Thoracic aorta (tissue), 2 donors: Measurements from ENCODE around the gene UPP1. TPM values are rescaled to one million over a fixed set of nuclear protein-coding genes. Genes with fewer than 3 reads are reported as not detected.
A peak's percentile ranks its signal among the peaks of the same experiment; 100 is the strongest.

Experiments used
- ATAC-seq: fragments of 150-250 bp; one replicate; pipeline ENCODE4 v1.8.0; 2017; ENCODE audit warnings: low read depth; ENCODE audit not compliant: insufficient number of reproducible peaks, low FRiP score
- DNase-seq: peaks from one replicate; pipeline ENCODE4 v3.0.0-alpha.2; 2020; ENCODE audit warnings: low spot score
- H3K27ac ChIP-seq, 2 donors: fragments of 200-600 bp; sonication (generic); 1 replicate in 1 of 2; 2 replicates in 1 of 2; pipeline ENCODE4 v1.5.1; 2016; ENCODE audit warnings: mild to moderate bottlenecking in 2 of 2, moderate library complexity in 2 of 2
- H3K27me3 ChIP-seq: fragments of 200-600 bp; sonication (generic); replicated peaks from 2 replicates; pipeline ENCODE4 v1.6.0; 2016; ENCODE audit warnings: mild to moderate bottlenecking; ENCODE audit not compliant: insufficient read depth
- H3K36me3 ChIP-seq: fragments of 200-600 bp; sonication (generic); one replicate; pipeline ENCODE4 v1.5.1; 2016
- H3K4me1 ChIP-seq, 2 donors: fragments of 200-600 bp; sonication (generic); 1 replicate in 1 of 2; 2 replicates in 1 of 2; pipeline versions ENCODE4 v1.5.1 to v1.6.0; 2016; ENCODE audit warnings: low read depth in 2 of 2, mild to moderate bottlenecking in 1 of 2; ENCODE audit not compliant: control insufficient read depth in 1 of 2
- H3K4me3 ChIP-seq: fragments of 200-600 bp; sonication (generic); 2 replicates; pipeline ENCODE4 v1.5.1; 2016; ENCODE audit warnings: mild to moderate bottlenecking
- H3K9me3 ChIP-seq: fragments of 200-600 bp; sonication (generic); 2 replicates; pipeline ENCODE4 v1.5.1; 2016
- total RNA-seq, 2 donors: library from RNA; depleted of rRNA; stranded (reverse); fragments of >200 nt; gene quantifications; one replicate each; pipeline versions ENCODE4 v1.1.0 to v1.2.3, GENCODE V29; 2016
- TF ChIP-seq, protein P1 (sequence below): fragments of 200-600 bp; sonication (generic); IDR thresholded peaks from one replicate; pipeline ENCODE4 v1.5.1; 2019; ENCODE audit warnings: antibody characterized with exemption

Gene UPP1
- 10 to 100 TPM; 18.0 to 66.1 TPM for total RNA-seq

DNA sequence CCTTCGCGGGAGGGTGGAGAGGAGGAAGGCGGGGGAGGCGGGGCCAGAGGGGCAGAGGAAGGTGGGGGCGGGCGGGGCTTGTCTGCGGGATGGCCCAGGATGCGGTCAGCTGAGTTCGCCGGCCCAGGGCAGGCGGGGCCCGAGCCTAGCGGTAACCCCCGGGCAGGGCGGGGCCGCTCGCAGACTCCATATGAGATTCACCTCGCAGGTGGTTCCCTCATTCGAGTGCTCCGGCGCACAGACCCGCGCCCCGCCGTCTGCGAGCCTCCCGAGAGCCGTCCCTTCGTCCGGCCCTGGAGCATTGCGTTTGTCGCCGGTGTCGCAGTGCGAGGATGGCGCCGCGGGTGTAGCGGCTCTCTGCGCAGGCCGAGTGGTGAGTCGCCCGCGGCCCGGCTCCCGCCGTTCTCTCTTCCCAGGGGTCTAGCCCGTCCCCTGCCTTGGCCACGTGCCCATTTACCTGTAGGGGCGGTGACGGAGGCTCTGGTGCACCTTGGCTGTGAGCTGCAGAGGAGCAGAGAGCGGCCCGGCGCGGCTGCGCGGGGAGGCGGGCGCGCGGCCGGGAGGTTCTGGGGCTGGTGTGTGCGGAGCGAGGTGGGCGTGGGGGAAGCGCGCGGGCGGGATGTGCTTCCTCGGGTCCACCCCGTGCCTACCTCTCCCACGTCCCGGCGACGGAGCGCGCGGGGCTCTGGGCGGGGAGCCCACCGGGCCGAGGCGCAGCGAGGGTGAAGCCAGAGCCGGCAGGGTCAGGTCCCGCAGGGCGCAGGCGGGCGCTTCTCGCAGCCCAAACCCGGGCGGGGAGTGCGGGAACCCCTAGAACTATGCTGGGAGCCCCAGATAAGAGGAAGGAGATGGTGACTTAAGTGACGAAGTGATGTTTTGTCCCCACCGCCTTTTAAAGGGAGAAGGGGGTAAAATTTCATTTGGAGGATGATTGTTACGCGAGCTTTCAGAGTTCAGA, at the start of gene UPP1:
Gene UPP1, plus strand, starts transcription at position 220 of the 958 bp plus-strand sequence. CDS start 5,519 bp downstream, outside the sequence.
- Histone ChIP-seq H3K36me3 (no peaks in the 10 kb centered on the region), H3K27ac (peak within 1 kb of the TSS; percentile 94 to 97), H3K4me1 (peaks cover 28 to 54% of the 10 kb centered on the region in 2 donors), H3K27me3 (no peaks in the 10 kb centered on the region), H3K4me3 (peak within 1 kb of the TSS; percentile 81), H3K9me3 (no peaks in the 10 kb centered on the region)
- TF ChIP-seq, protein P1, sequence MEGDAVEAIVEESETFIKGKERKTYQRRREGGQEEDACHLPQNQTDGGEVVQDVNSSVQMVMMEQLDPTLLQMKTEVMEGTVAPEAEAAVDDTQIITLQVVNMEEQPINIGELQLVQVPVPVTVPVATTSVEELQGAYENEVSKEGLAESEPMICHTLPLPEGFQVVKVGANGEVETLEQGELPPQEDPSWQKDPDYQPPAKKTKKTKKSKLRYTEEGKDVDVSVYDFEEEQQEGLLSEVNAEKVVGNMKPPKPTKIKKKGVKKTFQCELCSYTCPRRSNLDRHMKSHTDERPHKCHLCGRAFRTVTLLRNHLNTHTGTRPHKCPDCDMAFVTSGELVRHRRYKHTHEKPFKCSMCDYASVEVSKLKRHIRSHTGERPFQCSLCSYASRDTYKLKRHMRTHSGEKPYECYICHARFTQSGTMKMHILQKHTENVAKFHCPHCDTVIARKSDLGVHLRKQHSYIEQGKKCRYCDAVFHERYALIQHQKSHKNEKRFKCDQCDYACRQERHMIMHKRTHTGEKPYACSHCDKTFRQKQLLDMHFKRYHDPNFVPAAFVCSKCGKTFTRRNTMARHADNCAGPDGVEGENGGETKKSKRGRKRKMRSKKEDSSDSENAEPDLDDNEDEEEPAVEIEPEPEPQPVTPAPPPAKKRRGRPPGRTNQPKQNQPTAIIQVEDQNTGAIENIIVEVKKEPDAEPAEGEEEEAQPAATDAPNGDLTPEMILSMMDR = no peak
- DNase-seq = peak; percentile 83
- ATAC-seq = no peak

DNA sequence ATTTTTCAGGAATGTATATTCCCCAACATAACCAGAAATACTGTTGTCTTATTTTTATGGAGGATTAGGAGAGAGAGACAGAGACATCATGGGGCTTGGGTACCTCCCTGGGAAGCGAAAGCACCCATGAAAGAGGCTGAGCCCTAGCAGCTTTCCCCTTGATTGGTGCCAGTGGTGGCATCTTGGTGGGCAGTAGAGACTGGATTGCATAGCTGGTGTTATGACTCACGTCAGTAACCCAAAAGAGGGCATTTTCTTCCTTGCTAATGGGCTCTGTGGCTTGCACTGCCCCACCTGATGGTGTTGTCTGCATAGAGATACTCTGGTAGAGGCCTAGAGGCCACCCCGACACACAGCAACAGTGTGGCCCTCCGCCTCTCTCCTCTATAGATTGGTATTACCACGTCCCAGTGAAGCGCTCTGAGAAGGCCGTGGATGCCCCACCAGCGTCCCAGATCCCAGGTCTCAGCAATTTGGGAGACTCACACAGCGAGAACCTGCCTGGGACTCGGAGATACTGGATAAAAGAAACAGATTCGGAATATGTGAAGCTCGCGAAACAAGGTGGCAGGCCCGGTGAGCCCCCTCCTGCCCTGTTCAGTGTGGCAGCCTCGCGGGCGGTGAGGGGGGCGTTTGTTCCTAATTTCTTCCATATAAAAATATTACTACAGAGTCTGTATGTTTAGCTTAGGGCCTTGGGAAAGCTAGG, 48.0 kb upstream of the UPP1 start:
- Histone ChIP-seq H3K4me1 (peaks cover 2% of the 10 kb centered on the region in 2 donors), H3K36me3 (no peaks in the 10 kb centered on the region), H3K27ac (no peak overlapping the region), H3K27me3 (no peaks in the 10 kb centered on the region), H3K4me3 (no peak overlapping the region), H3K9me3 (no peaks in the 10 kb centered on the region)
- no peak for DNase-seq
- no peak for ATAC-seq
- TF ChIP-seq, protein P1 = no peak

DNA sequence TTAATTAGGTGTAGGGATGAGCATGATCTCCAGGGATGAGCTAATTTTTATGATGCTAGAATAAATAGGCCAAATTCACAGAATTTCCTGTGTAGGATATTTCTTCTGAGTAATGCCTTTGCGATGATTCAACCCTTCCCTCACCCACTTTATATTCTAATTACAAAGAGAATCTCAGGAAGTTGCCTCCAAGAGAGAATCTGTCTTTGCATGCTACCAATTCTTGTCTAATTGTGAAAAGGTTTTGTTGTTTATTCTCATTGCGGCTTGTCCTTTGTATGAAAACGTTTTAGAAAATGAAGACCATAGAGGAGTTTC, 47.5 kb upstream of the UPP1 start:
- Histone ChIP-seq H3K36me3 (no peaks in the 10 kb centered on the region), H3K4me1 (no peaks in the 10 kb centered on the region), H3K4me3 (no peak overlapping the region), H3K27me3 (no peaks in the 10 kb centered on the region), H3K27ac (no peak overlapping the region), H3K9me3 (no peaks in the 10 kb centered on the region)
- DNase-seq (no peak), ATAC-seq (no peak)
- TF ChIP-seq, protein P1 = no peak

DNA sequence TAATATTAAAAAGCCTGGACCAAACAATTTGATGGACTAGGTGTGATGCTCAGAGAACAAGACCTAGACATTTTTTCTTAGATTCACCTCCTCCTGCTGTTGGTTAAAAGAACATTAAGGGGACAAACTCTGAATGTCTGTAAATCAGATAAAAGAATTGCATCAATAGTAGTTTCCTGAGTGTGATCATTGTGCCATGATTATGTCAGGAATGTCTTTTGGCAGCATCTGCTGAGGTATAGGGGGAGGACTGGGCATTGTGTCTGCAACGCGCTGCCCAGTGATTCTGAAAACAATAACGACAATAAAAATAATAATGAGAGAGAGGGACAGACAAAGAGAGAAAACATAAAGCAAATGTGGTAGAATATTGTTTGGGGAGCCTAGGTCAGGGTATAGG, 46.8 kb upstream of the UPP1 start:
- TF ChIP-seq, protein P1 = no peak
- H3K9me3 ChIP-seq = no peaks in the 10 kb centered on the region
- DNase-seq (no peak), ATAC-seq (no peak)
- H3K27me3 ChIP-seq = no peaks in the 10 kb centered on the region
- H3K27ac ChIP-seq = no peak overlapping the region
- H3K4me1 ChIP-seq = no peaks in the 10 kb centered on the region
- no peak overlapping the region for H3K4me3 ChIP-seq
- no peaks in the 10 kb centered on the region for H3K36me3 ChIP-seq

DNA sequence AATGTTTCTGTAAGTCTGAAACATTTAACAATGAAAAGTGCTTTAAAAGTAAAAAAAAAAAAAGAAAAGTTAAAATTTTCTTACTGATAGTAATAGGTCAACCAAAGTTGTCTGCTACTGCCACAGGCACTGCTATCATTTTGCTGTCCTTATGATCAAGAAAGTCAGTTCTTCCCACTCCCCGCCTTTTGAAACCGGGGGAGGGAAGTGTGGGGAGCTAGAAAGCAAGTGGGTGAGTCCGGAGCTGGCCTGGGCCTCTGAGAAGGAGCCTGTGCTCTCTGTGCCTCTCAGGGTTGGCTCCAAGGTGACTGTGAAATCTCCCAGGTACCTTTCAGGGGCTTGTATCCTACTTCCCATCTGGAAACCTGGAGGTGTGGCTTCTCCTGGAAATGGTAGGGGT, 46.4 kb upstream of the UPP1 start:
- ATAC-seq = no peak
- H3K36me3 ChIP-seq = no peaks in the 10 kb centered on the region

More for the DNA sequence above, 46.4 kb upstream of the UPP1 start:
- TF ChIP-seq, protein P1 = no peak
- no peak overlapping the region for H3K27ac ChIP-seq
- H3K4me1 ChIP-seq = no peaks in the 10 kb centered on the region
- H3K27me3 ChIP-seq = no peaks in the 10 kb centered on the region
- no peak for DNase-seq
- H3K4me3 ChIP-seq = no peak overlapping the region
- no peaks in the 10 kb centered on the region for H3K9me3 ChIP-seq
